GM23338 (cell line): ENCODE data around the gene STX1B. TPM values are rescaled to one million over a fixed set of nuclear protein-coding genes. Genes with fewer than 3 reads are reported as not detected.
A peak's percentile ranks its signal among the peaks of the same experiment; 100 is the strongest.

ENCODE experiments used
- ATAC-seq: fragments of 200-7000 bp; cut with Tn5 transposase; 3 replicates; pipeline ENCODE4 v1.9.1; 2020
- DNase-seq: peaks from one replicate; pipeline ENCODE4 v3.0.0-alpha.2; 2015; ENCODE audit warnings: low spot score
- H2AFZ ChIP-seq: fragments of 200-600 bp; sonication (generic); 2 replicates; pipeline ENCODE4 v1.8.0; 2016; ENCODE audit warnings: antibody characterized with exemption, mild to moderate bottlenecking, moderate library complexity
- H3F3A ChIP-seq: fragments of 200-600 bp; sonication (generic); replicated peaks from 2 replicates; pipeline ENCODE4 v1.8.0; 2017; ENCODE audit warnings: antibody characterized with exemption, mixed run types, low read depth
- H3K27ac ChIP-seq: fragments of 200-600 bp; sonication (generic); 2 replicates; pipeline ENCODE4 v1.6.1; 2016; ENCODE audit warnings: low read depth
- H3K27me3 ChIP-seq: fragments of 200-600 bp; sonication (generic); 2 replicates; pipeline ENCODE4 v1.8.0; 2016; ENCODE audit warnings: mild to moderate bottlenecking, mixed run types, moderate library complexity; ENCODE audit not compliant: insufficient read depth
- H3K36me3 ChIP-seq: fragments of 200-600 bp; sonication (generic); 2 replicates; pipeline ENCODE4 v1.8.0; 2016; ENCODE audit warnings: mild to moderate bottlenecking; ENCODE audit not compliant: insufficient read depth
- H3K4me1 ChIP-seq: fragments of 200-600 bp; sonication (generic); 2 replicates; pipeline ENCODE4 v1.8.0; 2016; ENCODE audit warnings: mild to moderate bottlenecking, moderate library complexity; ENCODE audit not compliant: insufficient read depth
- H3K4me2 ChIP-seq: fragments of 200-600 bp; sonication (generic); 2 replicates; pipeline ENCODE4 v1.7.1; 2017; ENCODE audit warnings: mixed run types
- H3K4me3 ChIP-seq: fragments of 200-600 bp; sonication (generic); 2 replicates; pipeline ENCODE4 v1.6.1; 2016; ENCODE audit warnings: mixed run types
- H3K79me2 ChIP-seq: fragments of 200-600 bp; sonication (generic); replicated peaks from 2 replicates; pipeline ENCODE4 v1.8.0; 2017; ENCODE audit warnings: mild to moderate bottlenecking; ENCODE audit not compliant: insufficient read depth
- H3K9me2 ChIP-seq: fragments of 200-600 bp; sonication (generic); 2 replicates; pipeline ENCODE4 v1.8.0; 2017; ENCODE audit not compliant: insufficient read depth
- H4K20me1 ChIP-seq: fragments of 200-600 bp; sonication (generic); replicated peaks from 2 replicates; pipeline ENCODE4 v1.8.0; 2017; ENCODE audit warnings: mild to moderate bottlenecking; ENCODE audit not compliant: insufficient read depth
- H3K27ac Mint-ChIP-seq: 2 replicates; pipeline ENCODE4 v1.8.0; 2020; ENCODE audit warnings: inconsistent platforms, mild to moderate bottlenecking, moderate library complexity, mixed read lengths
- H3K27me3 Mint-ChIP-seq: 3 replicates; pipeline ENCODE4 v1.8.0; 2022; ENCODE audit warnings: low read depth, mild to moderate bottlenecking, moderate library complexity, mixed read lengths, inconsistent platforms; ENCODE audit not compliant: insufficient read depth, poor library complexity
- H3K36me3 Mint-ChIP-seq: 3 replicates; pipeline ENCODE4 v1.8.0; 2021; ENCODE audit warnings: low read depth, mild to moderate bottlenecking, inconsistent platforms, moderate library complexity, mixed read lengths
- H3K4me1 Mint-ChIP-seq: 3 replicates; pipeline ENCODE4 v1.8.0; 2020; ENCODE audit warnings: mild to moderate bottlenecking, inconsistent platforms, mixed read lengths
- H3K4me3 Mint-ChIP-seq: 3 replicates; pipeline ENCODE4 v1.8.0; 2021; ENCODE audit warnings: moderate library complexity, mild to moderate bottlenecking, inconsistent platforms, mixed read lengths
- H3K9me3 Mint-ChIP-seq: 3 replicates; pipeline ENCODE4 v1.8.0; 2020; ENCODE audit warnings: moderate library complexity, mild to moderate bottlenecking, inconsistent platforms, mixed read lengths
- CREB1 ChIP-seq: fragments of 250-450 bp; sonication (Bioruptor Pico); IDR thresholded peaks from 2 replicates; pipeline ENCODE4 v1.5.0; 2020; ENCODE audit warnings: low read depth, mild to moderate bottlenecking, moderate library complexity
- CTCF ChIP-seq, 2 experiments: fragments of 200-600 bp in 1 of 2; sonication (generic) in 1 of 2; conservative IDR thresholded peaks; 2 replicates each; pipeline versions ENCODE4 v1.5.1 to v1.6.1; 2016 to 2017; ENCODE audit warnings: antibody characterized with exemption in 2 of 2, low read depth in 2 of 2, mild to moderate bottlenecking in 2 of 2, moderate library complexity in 1 of 2
- ETS1 ChIP-seq: IDR thresholded peaks from 2 replicates; pipeline ENCODE4 v1.6.1; 2016; ENCODE audit warnings: antibody characterized with exemption
- EZH2 ChIP-seq: fragments of 200-600 bp; sonication (generic); IDR thresholded peaks from one replicate; pipeline ENCODE4 v1.8.0; 2017; ENCODE audit warnings: antibody characterized with exemption, mild to moderate bottlenecking, low read depth; ENCODE audit not compliant: unreplicated experiment
- EZH2phosphoT487 ChIP-seq: fragments of 200-600 bp; sonication (generic); IDR thresholded peaks from one replicate; pipeline ENCODE4 v1.8.1; 2018; ENCODE audit warnings: antibody characterized with exemption; ENCODE audit not compliant: unreplicated experiment
- NANOG ChIP-seq: IDR thresholded peaks from 2 replicates; pipeline ENCODE4 v1.6.1; 2016; ENCODE audit warnings: antibody characterized with exemption, borderline replicate concordance
- POLR2AphosphoS5 ChIP-seq: IDR thresholded peaks from 2 replicates; pipeline ENCODE4 v1.6.1; 2016; ENCODE audit warnings: antibody characterized with exemption, low read depth
- ZNF114 ChIP-seq: fragments of 250-450 bp; sonication (Bioruptor Pico); IDR thresholded peaks from 2 replicates; pipeline ENCODE4 v1.5.0; 2020; ENCODE audit warnings: mild to moderate bottlenecking, moderate library complexity
- polyA plus RNA-seq: library from polyadenylated mRNA; unstranded; fragments of >200 nt; fragmentation: Nextera tagmentation; extraction: Ambion mirVana; gene quantifications from 2 replicates; pipeline ENCODE4 v1.2.1, GENCODE V29; 2016
- total RNA-seq: library from RNA; depleted of rRNA; stranded (reverse); fragments of >200 nt; shearing (Covaris generic); gene quantifications from 2 replicates; pipeline ENCODE4 v1.2.3, GENCODE V29; 2014

Gene STX1B
- total and polyA plus RNA-seq, 2 experiments from 2014 or later, result 1.7 to 9.5 TPM

- Histone ChIP-seq H3K4me2 (peak overlapping the region; percentile 88), H3K27me3 (no peaks in the 10 kb centered on the region), H3F3A (peaks cover 23% of the 10 kb centered on the region), H3K36me3 (peaks cover 16% of the 10 kb centered on the region), H4K20me1 (peaks cover 9% of the 10 kb centered on the region), H2AFZ (no peak overlapping the region), H3K4me3 (peak overlapping the region; percentile 63), H3K9me2 (no peaks in the 10 kb centered on the region), H3K27ac (peak overlapping the region; percentile 95; the same call in 1 of the 2 replicates), H3K4me1 (peaks cover 13% of the 10 kb centered on the region), H3K79me2 (peaks cover 16% of the 10 kb centered on the region; the same call in 1 of the 2 replicates)
- Mint-ChIP-seq H3K27me3 (peaks cover 28% of the 10 kb centered on the region), H3K4me3 (peak overlapping the region; percentile 79), H3K4me1 (peaks cover 36% of the 10 kb centered on the region), H3K36me3 (peaks cover 38% of the 10 kb centered on the region), H3K27ac (peak overlapping the region; percentile 96), H3K9me3 (no peaks in the 10 kb centered on the region)
- no peak for ATAC-seq
- TF ChIP-seq CREB1 (no peak), EZH2 (no peak), ETS1 (no peak)
- DNase-seq, result no peak
Measured at GRCh38 chr16:30946671-30947540, 63.5 kb downstream of the STX1B start.

DNA sequence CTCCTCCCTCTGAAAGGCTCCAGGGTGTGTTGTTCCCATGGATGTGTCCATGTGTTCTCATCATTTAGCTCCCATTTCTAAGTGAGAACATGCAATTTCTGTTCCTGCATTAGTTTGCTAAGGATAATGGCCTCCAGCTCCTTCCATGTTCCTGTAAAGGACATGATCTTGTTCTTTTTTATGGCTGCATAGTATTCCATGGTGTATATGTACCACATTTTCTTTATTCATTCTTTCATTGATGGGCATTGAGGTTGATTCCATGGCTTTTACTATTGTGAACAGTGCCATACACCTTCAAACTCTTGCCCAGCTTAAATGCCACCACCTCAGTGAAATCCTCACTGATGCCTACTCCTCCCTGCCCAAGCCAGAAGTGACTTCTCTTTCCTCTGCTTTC is 66.1 kb downstream of the STX1B start:
- Histone ChIP-seq H3K4me1 (peaks cover 6% of the 10 kb centered on the region; the same call in 1 of the 2 replicates), H3K36me3 (peaks cover 16% of the 10 kb centered on the region), H4K20me1 (peaks cover 9% of the 10 kb centered on the region), H3K79me2 (peaks cover 16% of the 10 kb centered on the region; the same call in 1 of the 2 replicates), H3F3A (peaks cover 29% of the 10 kb centered on the region), H3K27ac (no peak overlapping the region), H3K27me3 (no peaks in the 10 kb centered on the region), H3K4me2 (no peak overlapping the region), H3K9me2 (no peaks in the 10 kb centered on the region), H2AFZ (no peak overlapping the region), H3K4me3 (no peak overlapping the region)
- no peak for ATAC-seq
- H3K4me1 Mint-ChIP-seq, result peaks cover 29% of the 10 kb centered on the region
- H3K27ac Mint-ChIP-seq, result no peak overlapping the region
- no peaks in the 10 kb centered on the region for H3K9me3 Mint-ChIP-seq
- peaks cover 25% of the 10 kb centered on the region for H3K27me3 Mint-ChIP-seq
- H3K36me3 Mint-ChIP-seq, result peaks cover 57% of the 10 kb centered on the region
- H3K4me3 Mint-ChIP-seq, result no peak overlapping the region
- no peak for DNase-seq
- TF ChIP-seq POLR2AphosphoS5, result no peak
- no peak for TF ChIP-seq NANOG
- TF ChIP-seq CTCF (conservative IDR thresholded peaks at IDR 0.05; ENCODE audit: low read depth in 2 of 2), result no peak
- TF ChIP-seq ZNF114 (CRISPR knock-in tag), result no peak
- TF ChIP-seq EZH2phosphoT487, result no peak
